HG03108 (cell line): ENCODE data around the gene EEF2K.
"Not testable (repeated sequence)": the region's sequence is repeated elsewhere in the genome, so short reads cannot be mapped to it uniquely, and the experiment has no call there.

Source experiments
- ATAC-seq: cut with Tn5 transposase; IDR thresholded peaks from one replicate; pipeline ENCODE4 v1.9.1; 2021; ENCODE audit warnings: moderate library complexity; ENCODE audit not compliant: unreplicated experiment

Gene EEF2K

DNA sequence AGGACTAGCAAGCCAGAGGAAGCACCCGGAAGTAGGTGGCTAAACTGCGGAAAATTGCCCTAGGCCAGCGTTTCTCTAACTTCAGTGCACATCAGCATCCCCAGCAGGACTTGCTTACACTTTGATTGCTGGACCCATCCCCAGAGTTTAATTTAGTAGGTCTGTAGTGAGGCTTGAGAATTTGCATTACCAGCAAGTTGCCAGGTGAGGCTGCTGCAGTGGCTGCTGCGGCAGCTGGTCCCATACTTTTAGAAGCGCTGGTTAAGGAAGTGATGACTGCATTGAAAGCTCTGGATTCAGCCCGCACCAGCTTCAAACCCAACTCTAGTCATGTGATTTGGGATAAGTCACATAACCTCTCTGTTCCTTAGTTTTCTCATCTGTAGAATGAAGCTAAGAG, 4.2 kb downstream of the EEF2K start:
- no peak for ATAC-seq

GRCh38 chr16:22210854-22211253, 4.8 kb downstream of the EEF2K start:
- no peak for ATAC-seq

GRCh38 chr16:22213236-22213635, 7.2 kb downstream of the EEF2K start:
- ATAC-seq: no peak

- ATAC-seq: no peak
These were observed 7.7 kb downstream of the EEF2K start for GRCh38 chr16:22213801-22214200.

GRCh38 chr16:22214402-22214801, 8.3 kb downstream of the EEF2K start:
- ATAC-seq: no peak

DNA sequence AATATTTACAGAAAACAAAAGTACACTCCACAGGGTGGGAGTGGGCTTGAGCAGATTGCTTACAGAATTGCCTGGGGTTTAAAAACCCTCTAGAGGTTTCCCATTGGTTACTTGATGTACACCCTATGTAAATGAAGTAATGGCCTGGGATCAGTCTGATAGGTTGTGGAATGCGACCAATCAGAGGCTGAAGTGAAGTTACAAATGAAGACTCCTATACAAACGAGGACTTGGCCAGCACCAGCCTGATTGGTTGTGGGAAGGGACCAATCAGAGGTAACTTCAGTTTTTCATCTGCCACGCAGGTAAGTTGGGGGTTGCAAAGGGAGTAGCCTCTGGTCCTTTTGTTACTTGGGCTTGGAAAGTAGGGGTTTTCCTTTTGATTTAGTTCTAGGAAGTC, 8.8 kb downstream of the EEF2K start:
- ATAC-seq: no peak

GRCh38 chr16:22216191-22216831, 10.2 kb downstream of the EEF2K start:
- ATAC-seq: no peak

- ATAC-seq: not testable (repeated sequence)
These were observed 10.8 kb downstream of the EEF2K start for GRCh38 chr16:22216832-22217225.

GRCh38 chr16:22217890-22218730, 12.0 kb downstream of the EEF2K start:
- peak; percentile 87 for ATAC-seq

GRCh38 chr16:22219389-22220068, 13.5 kb downstream of the EEF2K start:
- no peak for ATAC-seq

DNA sequence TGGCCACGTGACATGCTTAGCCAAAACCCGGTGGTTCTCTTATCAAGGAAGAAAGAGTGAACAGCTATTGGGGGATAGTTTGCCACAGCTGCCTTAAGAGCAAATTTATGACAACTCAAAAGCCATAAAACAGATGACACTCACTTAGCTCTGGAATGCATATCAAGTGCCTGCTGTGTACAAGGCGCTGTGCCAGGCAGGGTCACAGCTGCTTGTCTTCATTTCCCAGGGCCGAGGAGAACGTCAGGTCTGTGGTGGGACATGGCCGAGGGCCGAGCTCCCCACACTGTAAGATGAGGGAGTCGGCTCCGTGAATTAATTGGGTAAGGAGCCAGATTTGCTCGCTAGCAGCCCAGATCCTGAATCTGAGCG, 14.0 kb downstream of the EEF2K start:
- ATAC-seq: no peak

GRCh38 chr16:22220714-22221113, 14.6 kb downstream of the EEF2K start:
- ATAC-seq: no peak

DNA sequence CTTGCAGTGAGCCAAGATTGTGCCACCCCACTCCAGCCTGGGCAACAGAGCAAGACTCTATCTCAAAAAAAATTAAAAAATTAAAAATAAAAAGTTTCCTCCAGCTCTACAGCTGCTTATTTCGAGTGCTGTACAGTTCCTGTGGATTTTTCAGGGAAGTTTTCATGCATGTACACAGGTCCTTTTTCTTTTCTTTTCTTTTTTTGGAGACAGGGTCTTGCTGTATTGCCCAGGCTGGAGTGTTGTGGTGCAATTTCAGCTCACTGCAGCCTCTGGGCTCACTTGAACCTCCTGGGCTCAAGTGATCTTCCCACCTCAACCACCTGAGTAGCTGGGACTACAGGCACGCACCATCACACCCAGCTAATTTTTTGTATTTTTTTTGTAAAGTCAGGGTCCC, 15.9 kb downstream of the EEF2K start:
- ATAC-seq: no peak

DNA sequence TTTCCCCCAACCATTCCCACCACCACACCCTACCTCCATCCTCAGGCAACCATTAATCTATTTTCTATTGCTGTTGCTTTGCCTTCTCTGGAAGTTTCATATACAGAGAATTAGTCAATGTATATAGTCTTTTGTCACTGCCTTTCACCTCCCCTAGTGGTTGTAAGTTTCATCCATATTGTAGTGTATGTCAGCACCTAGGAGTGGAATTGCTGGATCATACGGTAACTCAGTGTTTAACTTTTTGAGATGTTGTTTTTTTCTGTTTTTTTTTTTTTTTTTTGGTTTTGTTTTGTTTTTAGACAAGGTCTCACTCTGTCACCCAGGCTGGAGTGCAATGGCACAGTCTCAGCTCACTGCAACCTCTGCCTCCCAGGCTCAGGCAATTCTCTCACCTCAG, 16.9 kb downstream of the EEF2K start:
- ATAC-seq: no peak

DNA sequence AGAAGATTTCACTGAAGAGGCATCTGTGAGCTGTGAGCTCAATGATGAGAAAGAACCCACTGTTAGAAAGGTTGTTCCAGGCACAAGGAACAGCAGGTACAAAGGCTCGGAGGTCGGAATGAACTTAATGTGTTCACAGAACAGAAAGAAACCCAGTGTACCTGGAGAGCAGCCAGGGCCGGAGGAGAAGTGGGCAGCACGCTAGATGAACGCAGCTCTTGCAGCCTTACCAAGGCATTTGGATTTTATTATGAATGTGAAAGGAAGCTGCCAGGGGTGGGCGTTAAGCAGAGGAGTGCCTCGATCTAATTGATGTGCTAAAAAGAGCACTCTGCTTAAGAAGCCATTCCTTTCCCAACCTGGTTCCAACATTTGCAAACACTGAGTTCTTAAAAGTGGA, 19.0 kb downstream of the EEF2K start:
- no peak for ATAC-seq

DNA sequence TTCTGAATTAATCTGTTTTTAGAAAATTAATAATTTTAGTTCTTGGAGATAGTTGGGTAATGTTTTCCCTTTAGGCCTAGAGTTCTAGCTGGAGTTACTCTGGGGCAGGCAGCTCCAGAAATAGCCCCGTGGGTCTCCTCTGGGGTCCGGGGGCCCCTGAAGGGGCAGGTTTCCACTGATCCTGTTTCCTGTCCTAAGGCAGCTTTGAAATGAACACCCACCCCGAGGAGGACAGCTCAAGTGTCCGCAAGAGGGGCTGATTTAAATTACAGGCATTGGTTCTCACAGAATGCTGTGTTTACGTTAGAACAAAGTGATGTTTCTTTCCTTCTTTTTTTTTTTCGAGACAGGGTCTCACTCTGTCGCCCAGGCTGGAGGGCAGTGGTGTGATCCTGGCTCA, 23.8 kb downstream of the EEF2K start:
- ATAC-seq: no peak

DNA sequence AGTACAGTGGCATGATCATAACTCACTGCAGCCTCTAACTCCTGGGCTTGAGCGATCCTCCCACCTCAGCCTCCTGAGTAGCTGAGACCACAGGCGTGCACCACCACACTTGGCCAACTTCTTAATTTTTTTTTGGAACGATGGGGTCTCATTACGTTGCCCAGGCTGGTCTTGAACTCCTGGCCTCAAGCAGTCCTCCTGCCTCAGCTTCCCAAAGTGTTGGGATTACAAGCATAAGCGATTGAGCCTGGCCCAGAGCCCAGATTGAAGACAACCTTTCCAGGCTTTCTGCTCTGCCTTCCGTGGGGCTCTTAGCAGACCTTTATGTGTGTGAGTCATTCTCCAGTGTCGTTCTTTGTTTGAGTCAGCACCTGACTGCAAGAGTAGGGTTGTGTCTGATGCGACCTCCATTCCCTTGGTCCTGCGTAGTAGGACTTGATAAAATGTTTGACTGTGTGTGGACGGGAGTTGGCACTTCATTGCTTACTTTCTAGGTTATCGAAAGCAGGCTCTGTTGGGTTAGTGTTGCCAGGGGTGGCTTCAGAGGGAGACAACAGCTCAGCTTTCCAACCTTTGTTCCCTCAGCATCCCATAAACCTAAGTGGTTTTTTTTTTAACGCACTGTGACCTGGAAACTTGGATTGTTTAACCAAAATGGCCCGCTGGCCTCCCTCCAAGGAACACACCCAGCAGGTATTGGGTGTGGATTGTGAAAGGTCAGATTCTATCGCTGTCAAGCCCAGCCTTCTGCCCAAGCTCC, 26.4 kb downstream of the EEF2K start:
- ATAC-seq: no peak

DNA sequence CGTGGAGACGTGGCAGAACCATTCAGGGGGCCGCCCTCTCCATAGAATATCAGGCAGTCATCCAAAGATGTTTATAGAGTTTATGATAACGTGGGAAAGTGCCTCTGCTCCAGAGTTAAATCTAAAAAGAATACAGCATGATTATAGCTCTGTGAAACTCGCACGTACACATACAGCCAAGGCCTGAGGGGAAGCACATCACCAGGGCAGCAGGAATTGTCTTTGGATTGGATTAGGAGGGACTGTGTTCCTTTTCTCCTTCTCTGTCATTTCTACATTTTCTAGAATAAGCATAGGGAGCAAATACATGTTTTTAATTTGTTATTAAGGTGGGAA, 26.9 kb downstream of the EEF2K start:
- ATAC-seq: no peak

GRCh38 chr16:22235839-22236745, 30.0 kb downstream of the EEF2K start:
- no peak for ATAC-seq

DNA sequence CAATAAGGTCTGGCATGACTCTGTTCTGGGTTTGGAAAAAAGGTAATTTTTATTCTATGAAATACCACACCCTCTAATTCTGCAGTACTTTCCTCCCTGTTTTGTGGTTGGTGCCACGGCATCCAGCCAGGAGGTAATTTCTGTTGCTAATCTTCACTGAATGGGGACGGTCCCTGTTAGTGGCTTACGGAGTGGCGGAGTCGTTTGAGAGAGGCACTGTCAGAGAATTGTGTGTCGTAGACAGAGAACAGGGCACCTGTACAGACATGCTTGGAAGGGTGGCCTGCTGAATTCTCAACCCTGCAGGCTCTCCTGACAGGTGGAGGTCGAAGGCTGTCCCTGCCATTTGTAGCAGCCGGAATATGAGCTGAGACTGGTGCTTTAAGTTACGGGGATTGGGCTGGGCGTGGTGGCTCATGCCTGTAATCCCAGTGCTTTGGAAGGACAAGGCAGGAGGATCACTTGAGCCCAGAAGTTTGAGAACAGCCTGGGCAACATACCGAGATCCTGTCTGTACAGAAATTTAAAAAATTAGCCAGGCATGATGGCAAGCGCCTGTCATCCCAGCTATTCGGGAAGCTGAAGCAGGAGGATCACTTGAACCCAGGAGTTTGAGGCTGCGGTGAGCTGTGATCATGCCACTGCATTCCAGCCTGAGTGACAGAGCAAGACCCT, 33.2 kb downstream of the EEF2K start:
- ATAC-seq: no peak
